ENCODE results near the gene GALE. TPM values are rescaled to one million over a fixed set of nuclear protein-coding genes. Genes with fewer than 3 reads are reported as not detected.

GALE gene
- total RNA-seq, 2 donors from 2014 or later, result 5.5 to 8.8 TPM

- Histone ChIP-seq H3K27ac (peak within 1 kb of the TSS; percentile 89 to 92), H3K36me3 (no peaks in the 10 kb centered on the region), H3K27me3 (no peaks in the 10 kb centered on the region), H3K9me3 (no peaks in the 10 kb centered on the region), H3K4me1 (peaks cover 0 to 24% of the 10 kb centered on the region in 2 donors), H3K4me3 (peak within 1 kb of the TSS; percentile 98 to 99)
- TF ChIP-seq CTCF (IDR thresholded peaks at IDR 0.05), result no peak
- DNase-seq (ENCODE audit: low spot score), result peak; percentile 89
These were observed 22.4 kb downstream of the GALE start, which contains the start of gene PITHD1 for GRCh38 chr1:23777979-23778814. TSS of gene PITHD1 (plus strand) at chr1:23778418. CDS start at chr1:23778516, 98 bp downstream.

- Histone ChIP-seq H3K9me3 (no peaks in the 10 kb centered on the region), H3K36me3 (no peaks in the 10 kb centered on the region), H3K4me1 (peaks cover 0 to 32% of the 10 kb centered on the region in 2 donors), H3K27ac (no peak overlapping the region), H3K4me3 (no peak overlapping the region), H3K27me3 (no peaks in the 10 kb centered on the region)
- no peak for TF ChIP-seq CTCF (IDR thresholded peaks at IDR 0.05)
- DNase-seq (ENCODE audit: low spot score), result no peak
These were observed 24.3 kb downstream of the GALE start for GRCh38 chr1:23776217-23776616.

- Histone ChIP-seq H3K9me3 (no peaks in the 10 kb centered on the region), H3K27me3 (no peaks in the 10 kb centered on the region), H3K4me1 (peaks cover 0 to 23% of the 10 kb centered on the region in 2 donors), H3K4me3 (no peak overlapping the region), H3K36me3 (no peaks in the 10 kb centered on the region), H3K27ac (no peak overlapping the region)
- TF ChIP-seq CTCF (IDR thresholded peaks at IDR 0.05), result no peak
- no peak for DNase-seq (ENCODE audit: low spot score)
These were observed 26.2 kb downstream of the GALE start for GRCh38 chr1:23774174-23774880.

- Histone ChIP-seq H3K4me1 (peaks cover 0 to 22% of the 10 kb centered on the region in 2 donors), H3K27ac (no peak overlapping the region), H3K4me3 (no peak overlapping the region), H3K27me3 (no peaks in the 10 kb centered on the region), H3K36me3 (no peaks in the 10 kb centered on the region), H3K9me3 (no peaks in the 10 kb centered on the region)
- no peak for TF ChIP-seq CTCF (IDR thresholded peaks at IDR 0.05)
- DNase-seq (ENCODE audit: low spot score), result no peak
These were observed 27.7 kb downstream of the GALE start for GRCh38 chr1:23772854-23773242.

- peak; percentile 96 to 97 for TF ChIP-seq CTCF (IDR thresholded peaks at IDR 0.05)
- no peak overlapping the region for H3K27ac ChIP-seq
- H3K9me3 ChIP-seq, result no peaks in the 10 kb centered on the region
- H3K36me3 ChIP-seq, result no peaks in the 10 kb centered on the region
- peak; percentile 91 for DNase-seq (ENCODE audit: low spot score)
- H3K4me3 ChIP-seq, result no peak overlapping the region
- peaks cover 0 to 17% of the 10 kb centered on the region in 2 donors for H3K4me1 ChIP-seq
- no peaks in the 10 kb centered on the region for H3K27me3 ChIP-seq
These were observed 28.3 kb downstream of the GALE start for GRCh38 chr1:23772049-23772853.
